ENCODE data around the gene ZBP1. TPM values are rescaled to one million over a fixed set of nuclear protein-coding genes. Genes with fewer than 3 reads are reported as not detected.

ZBP1 gene
- total RNA-seq, 4 donors from 2014 or later = 0.28 to 0.84 (median 0.56) TPM; not detected in 1

GRCh38 chr20:57658833-57659516 is 38.7 kb upstream of the ZBP1 start:
- no peak for TF ChIP-seq CTCF (IDR thresholded peaks at IDR 0.05)
- ATAC-seq (ENCODE audit: low FRiP score) = no peak
- peak; percentile 13 for DNase-seq (ENCODE audit: low spot score)

- no peak for TF ChIP-seq CTCF (IDR thresholded peaks at IDR 0.05)
- DNase-seq (ENCODE audit: low spot score) (no peak), ATAC-seq (ENCODE audit: low FRiP score) (no peak)
These were observed 38.2 kb upstream of the ZBP1 start for GRCh38 chr20:57658447-57658832.

GRCh38 chr20:57657535-57658446 is 37.6 kb upstream of the ZBP1 start:
- ATAC-seq (ENCODE audit: low FRiP score) (no peak), DNase-seq (ENCODE audit: low spot score) (peak; percentile 19)
- no peak for TF ChIP-seq CTCF (IDR thresholded peaks at IDR 0.05)

GRCh38 chr20:57656821-57657534 is 36.8 kb upstream of the ZBP1 start:
- ATAC-seq (ENCODE audit: low FRiP score) (no peak), DNase-seq (ENCODE audit: low spot score) (peak; percentile 13)
- TF ChIP-seq CTCF (IDR thresholded peaks at IDR 0.05) = no peak

GRCh38 chr20:57656252-57656820 is 36.1 kb upstream of the ZBP1 start:
- ATAC-seq (ENCODE audit: low FRiP score) (no peak), DNase-seq (ENCODE audit: low spot score) (peak; percentile 16)
- no peak for TF ChIP-seq CTCF (IDR thresholded peaks at IDR 0.05)

GRCh38 chr20:57655809-57656155 is 35.6 kb upstream of the ZBP1 start:
- no peak for TF ChIP-seq CTCF (IDR thresholded peaks at IDR 0.05)
- peak; percentile 10 for DNase-seq (ENCODE audit: low spot score)

More at GRCh38 chr20:57655809-57656155, 35.6 kb upstream of the ZBP1 start:
- ATAC-seq (ENCODE audit: low FRiP score) = no peak
